HG03439 (cell line): ENCODE results near the gene HEPACAM2.

Experiments
- ATAC-seq: cut with Tn5 transposase; IDR thresholded peaks from one replicate; pipeline ENCODE4 v1.9.1; 2021; ENCODE audit warnings: mild to moderate bottlenecking, moderate library complexity; ENCODE audit not compliant: unreplicated experiment

Gene HEPACAM2

GRCh38 chr7:93226310-93226709 lies at the start of gene HEPACAM2:
TSS of gene HEPACAM2 (minus strand) at chr7:93226469.
- ATAC-seq: no peak

GRCh38 chr7:93265220-93265619 lies 39.0 kb upstream of the HEPACAM2 start:
- ATAC-seq: no peak

- ATAC-seq: no peak
These were observed 36.3 kb upstream of the HEPACAM2 start for GRCh38 chr7:93262535-93262934.

GRCh38 chr7:93258661-93259060 lies 32.4 kb upstream of the HEPACAM2 start:
- ATAC-seq: no peak

- no peak for ATAC-seq
These were observed 23.4 kb upstream of the HEPACAM2 start for GRCh38 chr7:93249491-93250148.

- no peak for ATAC-seq
These were observed 19.5 kb upstream of the HEPACAM2 start for GRCh38 chr7:93245525-93246432.

GRCh38 chr7:93242106-93242505 lies 15.8 kb upstream of the HEPACAM2 start:
- ATAC-seq: no peak

GRCh38 chr7:93239824-93240223 lies 13.6 kb upstream of the HEPACAM2 start:
- no peak for ATAC-seq

- no peak for ATAC-seq
These were observed 12.5 kb upstream of the HEPACAM2 start for GRCh38 chr7:93238748-93239147.

- no peak for ATAC-seq
These were observed 11.9 kb upstream of the HEPACAM2 start for GRCh38 chr7:93238131-93238530.

- ATAC-seq: no peak
These were observed 9.3 kb upstream of the HEPACAM2 start for GRCh38 chr7:93235541-93235940.

- no peak for ATAC-seq
These were observed 6.4 kb upstream of the HEPACAM2 start for GRCh38 chr7:93232673-93233018.

GRCh38 chr7:93231799-93232672 lies 5.8 kb upstream of the HEPACAM2 start, which contains the start of gene VPS50:
TSS of gene VPS50 (plus strand) at chr7:93232366. CDS start at chr7:93232468, 102 bp downstream.
- peak; percentile 99 for ATAC-seq

GRCh38 chr7:93231259-93231658 lies 5.0 kb upstream of the HEPACAM2 start:
- ATAC-seq: no peak

- ATAC-seq: peak; percentile 29
These were observed 2.0 kb upstream of the HEPACAM2 start for GRCh38 chr7:93228302-93228701.

- ATAC-seq: no peak
These were observed 6.4 kb downstream of the HEPACAM2 start for GRCh38 chr7:93219868-93220267.

GRCh38 chr7:93218997-93219827 lies 7.1 kb downstream of the HEPACAM2 start:
- no peak for ATAC-seq

GRCh38 chr7:93212881-93213280 lies 13.4 kb downstream of the HEPACAM2 start:
- ATAC-seq: no peak

GRCh38 chr7:93211228-93211818 lies 14.9 kb downstream of the HEPACAM2 start:
- ATAC-seq: no peak

GRCh38 chr7:93205046-93205445 lies 21.2 kb downstream of the HEPACAM2 start:
- no peak for ATAC-seq
